Eye (tissue), 1 donor: ENCODE measurements around the gene SEL1L3.

ENCODE experiments used
- DNase-seq: peaks from one replicate; pipeline ENCODE4 v3.0.0-alpha.2; 2015

The SEL1L3 gene

DNA sequence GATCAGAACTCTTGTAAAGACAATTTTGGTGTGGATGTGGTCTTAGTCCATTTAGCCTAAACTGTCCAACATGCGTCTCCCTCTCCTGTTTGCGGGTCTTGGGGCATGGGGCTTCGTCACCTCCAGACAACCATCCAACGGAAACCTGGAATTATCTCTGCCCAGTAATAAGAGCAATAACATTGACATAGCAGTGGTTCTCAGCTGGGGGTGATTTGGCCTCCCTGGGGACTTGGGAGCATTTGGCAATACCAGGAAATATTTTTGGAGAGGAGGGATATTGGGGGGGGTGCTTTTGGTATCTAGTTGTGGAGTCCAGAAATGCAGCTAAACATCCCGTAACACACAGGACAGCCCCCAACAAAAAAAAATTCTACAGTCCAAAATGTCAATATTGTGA, 47.2 kb downstream of the SEL1L3 start:
- DNase-seq, result no peak

DNA sequence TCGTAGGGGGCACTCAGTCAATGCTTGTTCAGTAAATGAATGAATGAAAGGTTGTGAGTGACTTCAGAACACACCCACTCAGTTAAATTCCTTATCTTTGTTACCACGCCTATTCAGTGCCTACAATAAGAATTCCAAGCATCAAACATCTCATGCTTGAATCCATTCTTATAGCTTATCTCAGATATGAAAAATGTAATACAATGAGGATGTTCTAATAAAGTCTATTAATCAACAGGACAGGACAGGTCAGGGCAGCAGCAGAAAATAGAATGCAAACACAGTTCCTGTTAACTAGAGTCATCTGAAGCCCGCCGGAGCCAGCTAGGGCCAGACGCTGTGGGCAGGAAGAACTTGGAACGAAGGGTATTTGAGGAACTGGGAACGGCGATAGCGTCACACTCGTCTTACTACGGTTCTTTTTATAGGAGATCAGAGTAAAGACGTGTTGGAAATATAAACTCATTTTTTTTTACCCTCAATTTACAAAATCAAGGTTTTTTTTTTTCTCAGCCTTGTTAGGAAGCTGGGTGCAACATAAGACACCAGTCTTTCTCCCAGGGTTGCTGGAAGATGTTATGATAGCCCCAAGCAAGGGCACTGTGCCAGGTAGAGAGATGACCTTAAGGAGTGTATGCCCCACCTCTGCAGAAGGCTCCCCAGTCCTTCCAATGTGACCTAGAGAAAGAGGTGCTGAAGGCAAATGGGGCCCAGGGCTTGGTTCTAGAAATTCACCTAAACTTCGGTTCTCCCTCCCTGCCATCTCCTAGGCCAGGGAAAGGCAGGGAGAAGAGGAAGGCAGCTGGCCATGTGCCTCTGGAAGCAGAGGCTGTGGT, 48.3 kb downstream of the SEL1L3 start:
- DNase-seq, result no peak

DNA sequence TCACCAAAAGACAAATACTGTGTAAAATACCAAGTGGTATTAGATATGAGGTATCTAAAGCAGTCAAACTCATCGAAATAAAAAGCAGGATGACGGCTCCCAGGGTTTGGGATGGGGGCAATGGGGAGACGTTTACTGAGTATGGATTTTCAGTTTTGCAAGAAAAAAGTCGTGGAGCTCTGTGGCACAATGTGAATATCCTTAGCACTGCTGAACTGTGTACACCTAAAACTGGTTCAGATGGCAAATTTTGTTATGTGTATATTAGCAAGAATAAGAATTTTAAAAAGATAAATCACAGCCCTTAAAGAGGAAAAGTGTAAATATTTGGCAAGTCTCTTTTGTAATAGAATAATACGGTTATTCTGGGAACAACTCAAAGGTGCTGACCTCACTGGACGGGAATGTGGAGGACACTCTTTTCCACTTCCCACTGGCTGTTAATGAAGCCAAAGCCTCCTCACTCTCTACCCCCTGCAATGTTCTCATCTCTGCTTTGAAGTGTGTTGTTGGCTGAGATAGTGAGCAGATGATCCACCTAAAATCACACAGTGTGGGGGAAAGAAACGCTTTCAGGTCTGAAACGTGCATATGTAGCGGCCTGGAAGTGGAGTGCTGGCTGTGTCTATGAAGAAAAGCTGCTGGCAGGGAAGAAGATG, 49.2 kb downstream of the SEL1L3 start:
- DNase-seq, result peak; percentile 53

DNA sequence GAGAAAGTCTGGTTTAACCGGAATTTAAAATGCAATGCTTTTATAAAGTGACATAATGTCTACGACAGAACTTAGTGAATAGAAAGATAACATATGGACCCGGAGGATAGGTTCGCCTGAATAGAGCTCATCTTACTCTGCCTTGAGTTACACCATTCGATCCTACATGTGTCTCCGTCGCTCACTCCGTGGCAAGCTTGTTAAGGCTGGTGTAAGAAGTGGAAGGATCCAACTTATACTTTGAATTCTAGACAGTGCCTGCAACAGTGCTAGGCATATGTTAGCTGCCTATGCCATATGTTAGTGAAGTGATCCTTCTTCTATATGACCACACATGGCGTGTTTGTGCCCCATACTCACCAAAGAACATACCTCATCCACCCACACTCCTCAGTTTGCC, 50.9 kb downstream of the SEL1L3 start:
- no peak for DNase-seq

DNA sequence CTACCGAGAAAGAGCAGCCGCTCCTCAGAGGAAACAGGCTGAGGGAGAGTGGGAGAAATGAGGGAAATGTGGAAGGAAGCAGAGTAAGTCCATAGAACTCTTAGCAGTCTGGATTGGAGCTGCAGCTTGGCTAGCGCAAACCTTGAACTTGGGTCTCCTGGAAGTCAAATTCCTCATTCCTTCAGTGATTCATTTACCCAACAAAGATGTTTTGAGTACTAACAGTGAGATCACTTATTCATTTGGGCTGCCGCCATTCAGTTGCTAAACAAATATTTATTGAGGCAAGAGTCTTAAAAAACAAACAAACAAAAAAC, 51.5 kb downstream of the SEL1L3 start:
- no peak for DNase-seq

DNA sequence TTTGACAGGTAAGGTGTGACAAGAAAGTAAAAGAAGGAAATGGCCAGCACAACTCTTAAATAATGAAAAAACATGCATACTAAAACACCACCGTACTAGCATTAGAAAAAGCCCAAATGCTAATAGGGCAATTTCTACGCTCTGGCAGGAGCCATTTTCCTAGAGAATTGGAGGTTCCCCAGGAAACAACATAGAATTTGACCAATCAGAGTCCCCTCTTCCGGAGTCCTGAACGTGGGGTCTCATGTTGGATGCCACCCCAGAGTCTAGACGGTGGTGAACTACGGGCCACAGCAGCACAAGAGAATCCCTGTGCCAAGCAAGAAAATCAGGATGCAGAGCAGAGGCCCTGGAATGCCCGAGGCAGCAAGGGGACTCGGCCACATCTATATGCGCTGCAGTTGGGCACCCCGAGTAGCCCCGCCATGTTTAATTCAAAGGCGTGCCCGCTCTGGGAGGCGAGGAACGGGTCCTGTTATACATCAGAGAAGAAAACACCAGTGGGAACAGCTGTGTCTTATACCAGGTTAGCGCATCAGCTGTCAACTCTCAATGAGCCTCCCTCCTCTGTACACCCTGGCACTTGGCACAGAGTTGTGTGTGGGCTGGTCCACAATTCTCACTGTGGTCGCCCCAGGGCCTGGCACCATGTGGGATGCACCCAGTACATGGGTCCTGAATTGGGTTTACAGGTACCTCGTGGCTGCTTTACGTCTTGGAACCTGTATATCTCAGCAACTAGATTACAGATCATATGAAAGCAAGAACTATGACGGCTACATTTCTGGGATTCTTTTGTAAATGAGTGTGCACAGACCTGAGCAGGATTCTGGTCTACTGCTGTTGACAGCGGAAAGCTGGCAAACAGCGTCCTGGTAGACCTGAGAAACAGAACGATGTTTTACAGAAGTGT, 52.1 kb downstream of the SEL1L3 start:
- DNase-seq, result no peak

DNA sequence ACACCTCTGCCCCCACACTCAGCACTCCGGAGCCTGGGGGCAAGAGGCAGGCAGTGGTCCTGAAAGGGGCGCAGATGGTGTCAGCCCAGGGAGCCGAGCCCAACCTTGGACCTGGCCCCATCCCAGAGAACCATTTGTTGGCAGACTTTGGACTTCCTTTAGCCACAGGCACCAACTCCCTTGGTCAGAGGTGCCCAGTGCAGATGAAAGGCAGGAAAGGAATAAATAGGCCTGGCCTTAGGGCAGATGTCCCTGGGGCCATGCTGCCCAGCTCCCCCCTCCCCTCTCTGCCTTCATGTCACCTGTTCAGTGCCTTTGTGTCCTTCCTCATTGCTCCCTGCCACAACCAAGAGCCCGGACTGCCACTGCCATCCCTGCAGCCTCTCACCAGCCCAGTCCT, 52.8 kb downstream of the SEL1L3 start:
- DNase-seq, result no peak

DNA sequence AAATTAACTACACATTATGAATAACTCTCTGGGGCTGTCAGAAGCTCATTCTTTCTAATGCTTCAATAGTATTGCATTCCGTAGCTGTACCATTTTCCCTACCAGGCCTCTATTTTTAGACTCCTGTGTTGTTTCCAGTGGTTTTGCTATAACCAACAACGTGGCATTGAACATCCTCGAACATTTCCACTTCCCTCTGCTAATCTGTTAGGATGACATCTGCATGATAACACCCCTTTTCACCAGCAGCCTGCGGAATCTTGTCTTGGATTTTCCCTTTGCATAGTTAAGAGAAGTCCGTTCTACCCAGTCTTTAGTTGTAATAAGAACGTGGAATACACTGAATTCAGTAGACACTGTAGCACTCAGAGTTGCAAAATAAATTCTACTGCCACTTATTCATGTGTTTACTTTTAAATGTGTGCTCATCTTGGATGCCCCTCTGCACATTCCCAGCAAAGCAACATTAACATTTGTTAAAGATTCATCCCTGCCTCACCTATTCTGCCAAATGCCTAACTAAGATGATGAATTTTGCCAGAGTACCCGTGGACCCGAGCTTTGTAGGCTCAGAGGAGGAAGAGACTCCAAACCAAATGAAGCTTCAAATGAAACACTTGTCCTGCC, 55.6 kb downstream of the SEL1L3 start:
- no peak for DNase-seq

DNA sequence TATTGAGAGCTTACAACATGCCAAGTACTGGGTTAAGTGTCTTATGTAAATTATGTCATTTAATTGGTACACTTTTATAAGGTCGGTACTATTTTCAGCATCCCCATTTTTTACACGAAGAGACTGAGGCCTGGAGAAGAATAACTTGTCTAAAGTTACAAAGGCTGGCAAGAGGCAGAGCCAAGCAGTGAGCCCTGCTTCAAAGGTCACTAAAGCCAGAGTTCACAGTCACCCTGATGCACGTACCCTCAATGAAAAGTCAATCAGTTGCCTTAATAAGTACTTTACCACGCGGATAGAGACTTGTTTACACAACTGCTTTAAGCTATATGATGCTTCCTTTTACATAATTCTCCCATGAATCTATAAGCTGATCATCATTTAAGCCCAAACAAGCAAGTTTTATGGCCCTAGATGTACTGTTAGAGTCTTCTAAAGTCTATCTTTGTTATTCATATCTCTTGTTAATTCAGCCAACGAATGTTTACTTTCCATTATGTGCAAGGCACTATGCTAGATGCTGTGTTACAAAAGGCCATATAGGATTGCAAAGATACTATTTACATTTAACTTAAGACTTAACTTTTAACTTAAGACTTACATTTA, 57.4 kb downstream of the SEL1L3 start:
- no peak for DNase-seq

DNA sequence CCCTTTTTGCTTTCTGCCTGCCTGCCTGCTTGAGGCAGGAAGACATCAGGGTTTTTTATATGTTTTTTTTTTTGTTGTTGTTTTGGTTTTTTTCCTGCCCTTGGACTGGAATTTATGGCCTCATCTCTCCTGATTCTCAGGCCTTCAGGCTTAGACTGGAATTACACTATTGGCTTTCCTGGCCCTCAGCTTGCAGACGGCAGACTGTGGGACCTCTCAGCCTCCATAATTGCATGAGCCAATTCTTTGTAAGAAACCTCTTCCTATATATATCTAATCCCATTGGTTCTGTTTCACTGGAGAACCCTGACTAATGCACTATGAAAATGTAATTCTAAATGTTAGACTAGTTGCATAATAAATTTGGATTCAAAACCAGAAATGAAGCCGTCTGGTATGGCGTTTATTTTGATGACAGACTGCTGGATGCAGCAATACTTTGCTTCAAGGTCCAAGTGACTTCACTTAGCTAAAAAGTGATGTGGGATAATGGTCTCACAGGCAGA, 59.0 kb downstream of the SEL1L3 start:
- no peak for DNase-seq

DNA sequence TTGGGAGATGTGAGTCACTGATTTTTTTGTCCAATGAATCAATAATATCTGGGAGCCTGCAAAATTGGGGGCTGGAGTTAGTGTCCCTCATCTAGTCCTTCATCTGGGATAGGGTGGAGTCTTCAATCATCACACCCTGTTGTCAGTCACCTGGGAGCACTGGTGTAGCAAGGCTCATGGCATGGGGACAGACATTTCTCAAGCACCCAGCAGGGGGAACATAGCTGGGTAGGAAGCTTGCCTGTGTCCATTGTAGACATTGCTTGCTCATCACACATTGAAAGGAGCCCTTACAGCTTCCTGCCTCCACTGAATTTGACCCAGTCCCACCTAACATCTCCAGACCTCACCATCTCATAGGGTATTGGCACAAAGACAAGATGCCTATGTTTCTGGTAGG, 61.2 kb downstream of the SEL1L3 start:
- DNase-seq, result no peak

DNA sequence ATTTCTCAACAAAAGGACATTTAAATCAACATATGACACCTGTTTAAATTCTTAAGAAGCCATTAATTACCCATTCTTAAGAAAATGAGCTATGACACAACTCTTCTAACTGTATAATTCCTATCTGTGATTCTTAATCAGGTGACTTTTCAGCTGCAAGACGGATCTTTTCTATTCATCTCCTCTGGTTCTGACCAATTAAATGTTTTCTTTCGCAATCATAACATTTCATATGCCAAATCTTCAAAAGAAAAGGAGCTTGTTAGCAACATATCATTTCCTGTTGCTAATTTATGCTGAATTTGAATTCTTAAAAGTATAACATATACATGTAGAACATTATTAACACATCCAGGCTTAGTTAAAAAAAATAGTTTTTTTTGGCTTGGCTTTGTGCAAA, 62.5 kb downstream of the SEL1L3 start:
- DNase-seq, result no peak

DNA sequence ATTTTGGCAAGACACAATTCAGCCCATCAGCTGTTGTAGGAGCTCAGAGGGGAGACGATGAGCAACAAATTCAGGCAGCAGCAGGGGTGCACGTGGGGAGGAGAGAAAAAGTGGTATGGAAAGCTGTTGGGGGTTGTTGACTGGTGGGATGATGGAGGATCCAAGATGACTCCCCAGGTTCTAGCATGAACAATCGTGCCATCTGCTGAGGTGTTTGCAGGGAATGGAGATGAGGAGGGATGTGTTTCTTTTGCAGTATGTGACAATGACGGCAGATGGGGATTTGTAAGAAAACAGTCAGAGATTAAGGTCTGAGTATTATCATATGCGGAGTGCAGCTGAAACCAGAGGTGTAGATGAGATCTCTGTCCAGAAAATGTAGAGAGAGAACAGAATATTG, 63.3 kb downstream of the SEL1L3 start:
- DNase-seq, result no peak

DNA sequence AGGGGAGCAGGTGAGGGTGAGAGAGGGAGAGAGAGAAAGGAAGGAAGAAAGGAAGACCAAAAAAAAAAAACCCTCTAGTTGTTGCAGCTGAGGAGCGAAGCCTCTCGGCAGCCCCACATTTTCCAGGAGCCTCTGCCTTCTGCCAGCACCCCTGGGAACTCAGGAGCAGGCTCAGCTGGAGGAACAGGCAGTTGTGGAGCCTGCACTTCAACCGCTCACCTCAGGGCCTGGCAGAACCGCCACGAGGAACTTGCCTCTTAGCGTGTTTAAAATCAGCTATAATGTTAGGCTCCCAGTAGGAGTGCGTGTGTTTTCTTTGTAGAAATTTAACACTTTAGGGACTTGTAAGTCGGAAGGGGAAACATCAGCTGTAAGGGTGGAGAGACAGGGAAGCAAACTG, 65.7 kb downstream of the SEL1L3 start:
- peak; percentile 24 for DNase-seq

DNA sequence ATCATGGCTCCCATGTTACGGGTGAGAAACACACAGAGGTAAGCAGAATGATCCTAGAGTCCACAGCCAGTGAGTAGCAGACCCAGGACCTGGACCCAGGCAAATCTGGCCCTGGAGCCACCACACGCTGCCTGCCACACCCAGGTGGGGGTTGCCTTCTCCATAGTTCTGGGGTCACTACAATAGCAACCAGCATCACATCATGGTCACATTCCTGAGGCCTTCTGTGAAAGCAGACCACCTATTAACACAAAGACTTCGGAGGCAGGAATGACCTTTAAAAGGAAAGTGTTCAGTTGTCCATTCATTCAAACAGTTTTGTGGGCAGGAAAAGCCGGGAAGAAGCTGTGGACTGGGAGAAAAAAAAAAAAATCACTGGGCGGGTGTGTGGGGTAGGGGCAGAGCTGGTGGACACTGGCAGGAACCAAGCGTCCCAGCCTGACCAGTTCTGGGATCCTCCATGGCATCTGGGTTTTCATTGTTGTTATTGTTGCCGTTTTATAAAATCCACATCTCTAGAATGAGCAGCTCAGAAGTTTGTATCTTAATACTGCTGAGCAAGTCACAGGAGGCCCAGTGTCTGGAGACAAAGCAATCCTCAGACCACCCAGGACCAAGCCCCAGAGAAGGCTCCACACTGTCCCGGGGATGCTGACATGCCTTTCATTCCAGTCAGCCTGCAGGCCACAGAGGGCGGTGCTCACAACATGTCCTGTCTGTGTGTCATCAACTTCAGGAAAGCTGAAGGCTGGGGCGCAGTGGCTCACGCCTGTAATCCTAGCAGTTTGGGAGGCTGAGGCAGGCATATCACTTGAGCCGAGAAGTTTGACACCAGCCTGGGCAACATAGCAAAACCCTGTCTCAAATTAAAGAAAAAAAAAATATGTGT, 67.0 kb downstream of the SEL1L3 start:
- DNase-seq, result peak; percentile 83

DNA sequence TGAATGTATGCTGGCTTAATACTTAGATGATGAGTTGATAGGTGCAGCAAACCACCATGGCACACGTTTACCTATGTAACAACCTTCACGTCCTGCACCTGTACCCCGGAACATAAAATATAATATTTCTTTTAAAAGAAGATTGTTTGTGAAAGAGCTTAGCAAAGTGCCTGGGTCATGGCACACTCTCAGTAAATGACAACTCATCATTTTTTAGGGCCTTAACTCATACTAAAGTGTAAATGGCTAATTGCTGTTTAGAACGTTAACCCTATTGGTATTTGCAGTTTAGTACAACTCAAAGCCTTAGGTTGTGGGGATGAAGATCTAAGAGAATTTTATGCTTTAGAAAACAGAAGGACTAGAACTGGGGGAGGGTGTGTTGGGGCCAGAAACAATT, 67.7 kb downstream of the SEL1L3 start:
- DNase-seq, result no peak

DNA sequence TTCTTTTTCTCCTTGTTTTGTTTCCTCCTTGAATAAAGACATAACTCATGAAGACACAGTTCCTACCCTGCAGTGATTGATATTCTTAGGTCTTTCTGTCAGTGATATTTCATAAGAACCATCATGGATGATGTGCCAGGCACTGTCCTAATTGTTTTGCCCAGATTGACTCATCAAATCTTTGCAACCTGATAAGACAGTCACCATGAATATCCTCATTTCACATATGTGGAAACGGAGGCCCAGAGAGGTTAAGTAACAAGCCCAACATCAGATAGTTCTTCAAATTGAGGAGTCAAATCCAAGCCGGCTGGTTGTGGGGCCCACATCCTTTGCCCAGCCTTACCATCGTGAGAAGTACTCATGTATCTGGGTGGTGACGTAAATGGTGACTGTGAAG, 69.9 kb downstream of the SEL1L3 start:
- no peak for DNase-seq

DNA sequence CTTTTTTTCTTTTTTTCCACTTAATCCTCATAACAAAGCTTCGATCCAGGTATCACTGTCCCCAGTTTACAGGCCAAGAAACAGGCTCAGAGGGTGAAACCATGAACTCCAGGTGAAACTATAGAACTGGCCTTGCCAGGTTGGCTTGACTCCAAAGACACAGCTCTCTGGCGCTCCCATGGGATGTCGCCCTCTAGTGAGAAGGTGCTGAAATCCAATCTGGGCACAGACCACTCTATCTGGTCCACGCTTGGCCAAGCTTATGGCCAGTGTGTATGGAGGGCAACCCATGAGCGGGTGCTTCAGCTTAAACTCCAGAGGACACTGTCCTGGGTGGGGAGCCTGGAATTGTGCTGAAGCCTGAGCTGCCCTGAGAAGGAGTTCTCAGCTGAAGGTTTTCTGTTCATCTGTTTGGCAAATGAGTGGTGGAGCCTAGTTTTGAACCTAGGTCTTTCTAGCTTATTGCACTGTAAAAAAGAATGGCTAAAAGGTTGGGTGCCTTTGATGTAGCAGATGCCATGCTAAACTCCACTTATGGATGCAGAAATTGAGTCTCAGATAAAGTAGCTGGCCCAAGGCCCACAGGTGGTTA, 70.5 kb downstream of the SEL1L3 start:
- no peak for DNase-seq

DNA sequence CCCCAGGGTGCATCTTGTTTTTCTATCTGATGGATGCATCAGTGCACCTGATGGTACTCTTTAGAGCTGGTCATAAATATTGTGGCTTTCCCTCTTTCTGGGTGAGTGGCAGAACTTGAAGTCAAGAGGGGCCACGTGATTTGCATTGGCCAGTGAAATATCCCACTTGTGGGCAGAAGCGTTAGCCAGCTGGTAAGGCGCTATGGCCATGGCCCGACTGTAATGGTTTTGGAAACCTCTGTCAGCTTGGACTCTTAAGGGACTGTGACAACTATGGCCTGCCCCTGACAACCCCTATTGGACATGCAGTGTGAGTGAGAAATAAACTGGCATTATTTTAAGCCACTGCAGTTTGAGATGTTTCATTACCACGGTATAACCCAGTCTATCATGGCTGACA, 72.8 kb downstream of the SEL1L3 start:
- DNase-seq, result no peak

DNA sequence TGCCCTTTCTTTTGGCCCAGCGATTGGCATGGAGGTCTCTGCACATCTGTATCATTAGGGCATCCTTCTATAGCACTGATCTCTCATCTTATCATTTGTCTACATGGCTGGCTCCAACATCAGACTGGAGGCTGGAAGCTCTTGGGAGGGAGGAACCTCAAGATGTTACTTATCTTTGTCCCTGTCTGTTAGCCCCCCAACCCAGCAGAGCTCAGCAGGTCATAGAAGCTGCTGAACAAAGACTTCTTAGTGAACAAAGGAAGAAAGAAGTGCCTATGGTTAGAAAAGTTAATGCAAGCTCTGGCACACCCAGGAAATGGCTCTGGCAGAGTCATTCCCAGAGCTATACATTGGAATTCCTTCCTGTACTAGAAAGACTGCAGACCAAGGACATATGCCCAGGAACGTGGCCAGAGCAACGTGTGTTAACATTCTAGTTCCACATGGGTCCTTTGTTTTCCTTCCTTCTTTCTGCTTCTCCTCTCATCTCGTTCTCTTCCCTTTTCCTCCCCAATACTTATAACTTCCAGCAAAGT, 74.0 kb downstream of the SEL1L3 start:
- no peak for DNase-seq
